ENCODE data around the gene OR1S1.

Gene OR1S1

GRCh38 chr11:58188770-58189169 is 23.8 kb upstream of the OR1S1 start, which contains the start of gene OR9Q2:
Gene OR9Q2, plus strand, starts transcription at chr11:58189070. Its CDS starts 1,421 bp downstream, at chr11:58190491.
- TF ChIP-seq CTCF (IDR thresholded peaks at IDR 0.05; ENCODE audit: low read depth, low read length): no peak
- no peak for DNase-seq (ENCODE audit: extremely low read depth, low read depth)

GRCh38 chr11:58192229-58192628 is 20.3 kb upstream of the OR1S1 start:
- DNase-seq (ENCODE audit: extremely low read depth, low read depth): no peak
- TF ChIP-seq CTCF (IDR thresholded peaks at IDR 0.05; ENCODE audit: low read depth, low read length): no peak

- no peak for DNase-seq (ENCODE audit: extremely low read depth, low read depth)
- no peak for TF ChIP-seq CTCF (IDR thresholded peaks at IDR 0.05; ENCODE audit: low read depth, low read length)
Observed at GRCh38 chr11:58193391-58193790, 19.1 kb upstream of the OR1S1 start.

- TF ChIP-seq CTCF (IDR thresholded peaks at IDR 0.05; ENCODE audit: low read depth, low read length): no peak
- DNase-seq (ENCODE audit: extremely low read depth, low read depth): no peak
Observed at GRCh38 chr11:58195939-58196338, 16.6 kb upstream of the OR1S1 start.

- DNase-seq (ENCODE audit: extremely low read depth, low read depth): no peak
- TF ChIP-seq CTCF (IDR thresholded peaks at IDR 0.05; ENCODE audit: low read depth, low read length): no peak
Observed at GRCh38 chr11:58199271-58199670, 13.2 kb upstream of the OR1S1 start.

- no peak for DNase-seq (ENCODE audit: extremely low read depth, low read depth)
- no peak for TF ChIP-seq CTCF (IDR thresholded peaks at IDR 0.05; ENCODE audit: low read depth, low read length)
Observed at GRCh38 chr11:58204042-58204441, 8.5 kb upstream of the OR1S1 start, which contains the start of gene OR1S2. Gene OR1S2, minus strand, starts transcription at chr11:58204142. Its CDS starts 0 bp downstream, at chr11:58204142.

- no peak for DNase-seq (ENCODE audit: extremely low read depth, low read depth)
- TF ChIP-seq CTCF (IDR thresholded peaks at IDR 0.05; ENCODE audit: low read depth, low read length): no peak
Observed at GRCh38 chr11:58216476-58216875, 4.0 kb downstream of the OR1S1 start.

Measured in AG09319 (cell line).